ENCODE results near the gene FYB1.
A peak's percentile ranks its signal among the peaks of the same experiment; 100 is the strongest.
"Not testable (repeated sequence)": the region's sequence is repeated elsewhere in the genome, so short reads cannot be mapped to it uniquely, and the experiment has no call there.

Gene FYB1

DNA sequence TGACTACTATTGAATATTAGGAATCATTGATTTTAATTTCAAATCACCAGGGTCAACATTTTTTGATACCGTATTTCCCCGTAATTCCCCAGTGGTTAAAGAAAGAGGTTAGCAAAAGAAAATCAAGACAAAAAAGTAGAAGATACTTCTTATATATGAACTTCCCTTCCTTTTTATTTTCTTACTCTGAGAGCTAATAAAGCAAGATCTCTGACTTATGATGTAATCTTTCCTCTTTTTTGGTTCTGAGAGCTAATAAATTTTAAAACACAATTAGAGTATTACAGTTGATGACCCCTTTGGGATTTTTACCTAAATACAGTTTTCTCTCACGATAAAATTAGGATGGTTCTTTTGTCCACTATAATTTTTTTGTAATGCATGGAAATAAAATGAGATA, 9.2 kb upstream of the FYB1 start:
- no peak for DNase-seq (ENCODE audit: low read depth in 3 of 3)

DNA sequence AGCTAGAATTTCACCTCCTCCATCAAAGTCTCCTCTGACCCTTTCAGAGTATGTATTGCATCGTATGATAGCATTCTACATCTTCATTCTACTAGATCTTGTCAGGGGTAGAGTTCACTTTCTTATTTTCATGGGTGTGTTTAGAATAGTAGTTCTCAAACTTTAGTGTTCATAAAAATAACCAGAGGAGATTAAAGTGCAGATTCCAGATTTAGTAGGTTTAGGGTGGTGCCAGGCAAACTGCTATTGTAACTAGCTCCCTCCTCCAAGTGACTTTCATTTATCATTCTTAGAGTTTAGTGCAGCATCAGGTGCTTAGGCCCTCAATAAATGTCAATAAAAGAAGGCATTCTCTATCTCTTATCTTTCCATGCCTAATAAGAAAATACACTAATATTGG, 7.2 kb upstream of the FYB1 start:
- DNase-seq (ENCODE audit: low read depth in 3 of 3): no peak

DNA sequence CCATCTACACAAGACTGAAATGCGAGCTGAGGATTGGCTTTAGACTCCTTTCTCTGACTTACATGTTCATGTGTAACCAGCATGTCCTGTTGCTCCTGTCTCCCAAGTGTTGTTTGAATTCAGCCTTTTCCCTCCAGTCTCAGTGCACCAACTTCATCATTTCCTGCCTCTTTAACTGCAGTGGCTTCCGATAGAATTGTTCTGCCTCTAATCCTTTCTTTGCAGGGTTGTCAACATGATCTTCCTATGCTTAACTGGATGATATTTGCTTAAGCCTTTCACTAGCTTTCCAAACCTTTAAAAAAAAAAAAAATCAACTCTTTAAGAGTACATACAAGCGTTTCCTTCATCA, 6.7 kb upstream of the FYB1 start:
- no peak for DNase-seq (ENCODE audit: low read depth in 3 of 3)

DNA sequence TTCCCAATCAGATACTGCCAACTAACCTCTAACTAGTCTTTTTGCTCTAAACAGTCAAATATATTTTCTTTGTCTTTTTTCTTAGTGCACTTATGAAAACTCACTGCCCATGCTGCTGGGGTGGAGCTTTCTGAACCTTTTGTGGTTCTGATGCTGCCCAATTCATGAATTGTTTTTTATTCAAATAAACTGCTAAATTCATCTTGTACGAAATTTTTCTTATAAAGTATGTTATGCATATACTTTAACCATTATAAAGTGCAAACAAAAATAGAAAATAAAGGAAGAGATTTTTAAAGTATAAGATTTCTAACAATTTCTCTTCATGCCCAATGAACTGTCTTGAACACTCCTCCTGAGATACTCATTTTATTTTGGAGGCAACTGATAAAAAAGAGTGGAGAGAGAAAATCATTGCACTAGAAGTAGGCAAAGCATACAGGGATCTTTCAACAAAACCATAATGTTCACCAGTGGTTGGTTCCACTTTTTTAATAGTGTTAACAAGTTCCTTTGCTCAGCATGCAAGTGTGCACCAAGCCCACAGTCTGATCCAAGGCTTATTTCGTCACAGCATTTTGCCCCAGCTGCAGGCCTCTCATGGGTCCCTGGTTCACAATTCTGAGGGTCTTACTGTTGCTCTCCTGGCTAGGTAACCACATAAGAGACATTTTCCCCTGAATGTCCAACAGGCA, 6.2 kb upstream of the FYB1 start:
- no peak for DNase-seq (ENCODE audit: low read depth in 3 of 3)

DNA sequence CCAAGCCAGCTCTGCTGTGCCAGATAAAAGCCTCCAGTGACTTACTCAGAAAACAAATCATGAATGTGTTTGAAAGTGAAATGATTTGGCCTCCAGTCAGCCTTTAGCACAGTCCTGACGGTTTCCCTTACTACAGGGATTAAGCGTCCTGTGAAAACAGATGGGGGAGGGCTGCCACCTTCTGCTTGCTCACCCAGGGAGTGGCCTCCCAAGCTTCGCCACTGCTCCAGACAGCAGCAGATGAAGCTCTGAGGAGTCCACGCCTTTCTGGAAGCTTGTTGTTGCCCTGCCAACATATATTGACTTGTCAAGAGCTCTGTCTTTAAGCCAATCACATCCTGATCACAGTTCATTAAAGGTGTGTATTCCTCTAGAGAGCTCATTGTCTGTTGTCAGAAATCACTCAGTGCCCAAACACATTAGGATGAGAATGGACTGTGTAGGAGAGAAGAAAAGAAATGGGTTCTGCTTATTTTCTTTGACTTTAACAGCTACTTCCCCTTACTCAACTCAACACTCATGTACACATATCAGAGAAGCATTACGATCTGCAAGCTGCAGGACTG, 4.9 kb upstream of the FYB1 start:
- DNase-seq (ENCODE audit: low read depth in 3 of 3): no peak

DNA sequence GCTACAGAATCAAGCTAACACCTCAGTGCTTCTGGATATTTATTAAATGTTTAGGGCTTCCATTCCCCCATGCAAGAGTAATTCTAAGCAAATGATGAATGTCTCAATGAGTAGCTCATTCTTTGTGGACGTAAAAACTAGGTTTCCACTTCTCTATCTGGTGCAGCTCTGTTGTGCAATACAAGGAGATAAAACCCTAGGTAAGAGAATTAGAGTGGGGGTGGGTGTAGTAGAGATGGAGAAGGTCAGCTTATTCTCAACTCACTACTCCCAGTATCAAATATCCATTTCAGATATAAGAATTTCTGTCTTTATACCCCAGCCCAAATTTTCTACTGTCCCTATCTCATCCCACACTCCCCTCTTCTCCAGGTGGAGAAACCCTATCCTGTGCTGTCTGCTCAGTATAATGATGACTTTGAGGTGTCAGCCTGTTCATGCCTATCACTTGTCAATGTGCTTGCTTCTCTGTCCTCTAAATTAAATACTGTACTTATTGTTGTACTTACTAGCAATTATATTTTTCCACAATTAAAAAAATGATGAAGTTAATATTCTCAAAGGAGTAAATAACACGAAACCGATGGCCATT, 4.3 kb upstream of the FYB1 start:
- DNase-seq (ENCODE audit: low read depth in 3 of 3): no peak

DNA sequence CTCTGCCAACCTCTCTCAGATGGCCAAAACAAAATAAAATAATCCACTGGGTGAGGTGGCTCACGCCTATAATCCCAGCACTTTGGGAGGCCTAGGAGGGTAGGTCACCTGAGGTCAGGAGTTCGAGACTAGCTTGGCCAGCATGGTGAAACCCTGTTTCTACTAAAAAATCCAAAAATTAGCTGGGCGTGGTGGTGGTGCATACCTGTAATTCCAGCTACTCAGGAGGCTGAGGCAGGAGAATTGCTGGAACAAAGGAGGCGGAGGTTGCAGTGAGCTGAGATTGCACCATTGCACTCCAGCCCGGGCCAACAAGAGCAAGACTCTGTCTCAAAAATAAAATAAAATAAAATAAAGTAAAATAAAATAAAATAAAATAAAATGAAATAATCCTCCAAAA, 2.3 kb upstream of the FYB1 start:
- DNase-seq (ENCODE audit: low read depth in 3 of 3): not testable (repeated sequence)

DNA sequence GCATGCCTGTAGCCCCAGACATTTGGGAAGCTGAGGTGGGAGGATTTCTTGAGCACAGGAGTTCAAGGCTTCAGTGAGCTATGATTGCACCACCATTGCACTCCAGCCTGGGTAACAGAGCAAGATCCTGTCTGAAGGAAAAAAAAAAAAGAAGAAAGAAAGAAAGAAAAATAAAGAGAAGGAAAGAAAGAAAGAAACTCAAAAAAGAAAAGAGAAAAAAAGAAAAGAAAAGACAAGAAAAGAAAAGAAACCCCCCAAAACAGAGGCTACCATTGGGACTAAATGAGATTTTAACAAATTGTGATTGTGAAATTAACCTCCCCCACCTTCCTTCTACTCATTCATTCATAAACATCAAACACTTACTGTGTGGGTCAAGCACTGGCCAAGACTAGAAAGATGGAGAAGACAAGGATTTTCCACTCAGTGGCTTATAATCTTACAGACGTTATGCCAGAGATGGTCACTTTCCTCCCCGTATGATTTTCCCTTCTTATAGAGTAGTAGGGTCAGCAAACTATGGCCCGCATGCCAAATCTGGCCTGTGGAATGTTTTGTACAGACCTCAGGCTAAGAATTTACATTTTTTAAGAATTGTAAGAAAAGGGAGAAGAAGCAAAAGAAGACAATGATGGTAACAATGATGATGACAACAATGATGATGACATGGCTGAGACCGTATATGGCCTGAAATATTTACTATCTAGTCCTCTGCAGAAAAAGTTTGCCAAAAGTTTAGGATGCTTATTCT, 1.1 kb upstream of the FYB1 start:
- DNase-seq (ENCODE audit: low read depth in 3 of 3): no peak

DNA sequence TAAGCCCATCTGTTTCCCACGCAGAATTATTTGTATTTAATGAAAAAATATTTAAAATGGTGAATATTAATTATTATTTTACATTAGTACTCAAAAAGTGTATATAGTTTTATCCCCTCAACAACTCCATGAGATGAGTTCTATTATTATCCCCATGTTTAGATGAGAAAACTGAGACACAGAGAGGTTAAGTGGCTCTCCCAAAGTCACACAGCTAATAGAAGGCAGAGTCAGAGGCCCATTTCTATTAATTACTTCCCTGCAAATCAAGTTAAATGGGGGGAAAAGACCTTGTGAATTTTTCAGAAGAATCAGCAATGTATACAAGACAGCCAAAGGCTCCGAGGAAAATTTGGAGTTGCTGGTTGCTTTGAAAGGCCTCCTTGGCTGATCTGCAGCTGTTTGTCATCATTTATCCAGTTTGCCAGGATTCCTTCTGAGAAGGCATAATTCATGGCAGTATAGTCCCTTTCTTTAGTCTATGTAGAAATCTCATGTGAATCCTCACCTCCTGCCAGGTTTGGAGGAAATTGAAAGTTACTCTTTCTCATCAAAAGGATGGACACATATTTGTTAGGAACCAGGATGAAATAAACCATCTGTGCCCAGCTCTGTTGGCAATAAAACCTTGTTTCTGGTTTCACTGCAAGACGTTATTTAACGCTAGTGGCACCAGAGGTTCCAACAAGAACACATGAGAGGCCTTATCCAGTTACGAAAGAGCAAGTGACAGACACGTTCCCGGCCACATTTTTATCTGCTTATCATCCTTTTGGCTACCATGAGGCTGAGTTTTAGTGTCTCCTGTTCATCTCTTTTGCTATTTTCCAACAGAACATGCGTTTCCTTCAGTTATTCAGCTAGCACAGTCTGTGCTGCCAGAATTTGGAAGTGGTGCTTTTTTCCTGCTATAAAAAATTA, 621 bp downstream of the FYB1 start:
- no peak for DNase-seq (ENCODE audit: low read depth in 3 of 3)

DNA sequence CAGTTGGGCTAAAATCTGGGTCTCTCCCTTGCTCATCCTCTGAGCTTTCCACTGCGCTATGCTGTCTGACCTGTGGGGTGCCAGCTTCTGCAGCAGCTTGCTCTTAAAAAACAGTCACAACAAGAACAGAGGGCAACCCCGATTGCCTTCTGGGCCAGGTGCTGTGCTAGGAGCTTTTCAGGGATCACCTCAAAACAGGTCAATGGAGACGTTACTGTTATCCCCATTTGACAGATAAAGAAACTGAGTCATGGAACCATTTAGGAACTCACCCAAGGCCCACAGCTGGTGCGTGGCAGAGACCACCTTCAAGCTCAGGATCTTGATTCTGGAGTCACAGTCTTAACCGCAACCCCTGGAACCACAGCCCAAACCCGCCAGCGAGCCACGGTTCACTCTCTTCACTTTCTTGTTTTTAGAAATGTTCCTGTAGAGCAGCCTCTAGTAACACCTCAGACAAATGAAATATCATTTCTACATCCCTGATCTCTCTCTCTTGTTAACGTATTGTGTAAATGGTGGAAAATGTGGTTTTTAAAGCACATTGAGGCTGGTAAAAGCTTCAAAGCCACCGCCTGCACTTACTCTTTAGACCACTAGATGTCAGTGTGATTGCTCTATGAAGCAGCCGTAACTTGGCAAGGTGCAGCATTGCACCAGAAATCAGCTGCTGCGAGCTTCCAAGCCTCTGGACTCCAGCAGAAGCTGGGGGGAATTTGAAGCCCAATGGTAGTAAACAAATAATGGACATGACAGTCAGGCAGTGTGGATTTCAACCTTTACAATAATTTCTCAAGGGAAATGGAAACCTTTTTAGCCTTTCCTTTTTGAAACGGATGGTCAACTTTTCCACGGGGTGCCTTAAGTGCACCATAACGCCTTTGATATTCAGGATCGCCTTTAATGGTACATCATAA, 1.7 kb downstream of the FYB1 start:
- DNase-seq (ENCODE audit: low read depth in 3 of 3): peak in 2 of 3 experiments; percentile 69 to 70

DNA sequence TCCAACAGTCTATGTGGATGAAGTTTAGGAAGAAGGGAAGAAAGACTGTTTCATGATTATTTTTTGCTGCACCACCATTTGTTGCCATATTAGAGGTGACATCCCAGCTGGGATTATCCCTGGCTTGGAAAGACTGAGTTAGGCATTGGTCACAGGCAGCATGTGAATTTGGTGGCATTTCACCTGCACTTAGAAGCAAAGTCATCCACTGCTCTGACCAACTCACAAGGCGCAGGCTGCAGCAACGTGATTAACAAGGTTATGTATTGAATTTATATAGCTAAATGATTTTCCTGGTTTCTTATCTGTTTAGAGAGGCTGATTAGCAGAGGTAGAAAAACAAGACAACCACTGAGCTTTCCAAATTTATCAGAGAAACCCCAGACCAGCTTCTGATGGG, 2.7 kb downstream of the FYB1 start:
- no peak for DNase-seq (ENCODE audit: low read depth in 3 of 3)

DNA sequence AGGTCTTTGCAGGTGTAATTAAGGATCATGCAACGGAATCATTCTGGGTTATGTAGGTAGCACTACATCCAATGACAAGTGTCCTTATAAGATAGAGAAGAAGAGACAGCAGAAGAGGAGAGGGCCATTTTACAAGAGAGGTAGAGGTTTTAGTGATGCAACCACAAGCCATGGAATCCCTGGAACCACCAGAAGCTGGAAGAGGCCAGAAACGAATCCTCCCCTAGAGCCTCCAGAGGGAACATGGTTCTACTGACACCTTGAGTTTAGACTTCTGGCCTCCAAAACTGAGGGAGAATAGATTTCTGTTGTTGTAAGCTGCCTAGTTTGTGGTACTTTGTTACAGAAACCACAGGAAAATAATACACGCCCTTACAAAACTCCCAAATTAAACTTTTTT, 3.5 kb downstream of the FYB1 start:
- no peak for DNase-seq (ENCODE audit: low read depth in 3 of 3)

DNA sequence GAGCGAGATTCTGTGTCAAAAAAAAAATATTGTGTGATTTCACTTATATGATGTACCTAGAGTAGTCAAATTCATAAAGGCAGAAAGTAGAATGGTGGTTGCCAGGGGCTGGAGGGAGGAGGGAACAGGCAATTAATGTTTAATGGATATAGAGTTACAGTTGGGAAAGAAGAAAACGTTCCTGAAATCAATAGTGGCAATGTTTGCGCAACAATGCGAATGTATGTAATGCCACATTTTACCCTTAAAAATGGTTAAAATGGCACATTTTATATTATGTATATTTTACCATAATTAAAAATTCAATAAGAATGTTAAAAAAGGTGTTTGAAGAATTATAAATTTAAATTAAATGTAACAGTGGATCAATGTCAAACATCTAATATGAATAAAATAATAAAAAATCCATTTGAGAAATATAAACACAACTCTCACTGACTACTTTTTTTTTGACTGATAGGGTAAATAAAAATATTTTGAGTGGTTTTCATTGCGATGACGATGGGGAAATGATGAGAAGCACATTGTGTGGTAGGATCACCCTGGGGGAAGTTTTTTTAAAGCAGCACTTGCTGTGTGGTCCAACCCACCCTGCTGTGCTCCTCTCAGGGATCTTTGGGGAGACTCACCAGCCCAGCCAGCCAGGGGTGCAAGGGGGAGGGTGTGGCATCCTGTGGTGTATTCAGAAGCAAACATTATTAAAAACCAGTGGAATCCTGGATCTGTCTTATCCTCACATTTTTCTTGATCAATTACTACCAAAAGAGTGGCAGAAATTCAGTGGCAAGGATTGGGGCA, 4.3 kb downstream of the FYB1 start:
- no peak for DNase-seq (ENCODE audit: low read depth in 3 of 3)

DNA sequence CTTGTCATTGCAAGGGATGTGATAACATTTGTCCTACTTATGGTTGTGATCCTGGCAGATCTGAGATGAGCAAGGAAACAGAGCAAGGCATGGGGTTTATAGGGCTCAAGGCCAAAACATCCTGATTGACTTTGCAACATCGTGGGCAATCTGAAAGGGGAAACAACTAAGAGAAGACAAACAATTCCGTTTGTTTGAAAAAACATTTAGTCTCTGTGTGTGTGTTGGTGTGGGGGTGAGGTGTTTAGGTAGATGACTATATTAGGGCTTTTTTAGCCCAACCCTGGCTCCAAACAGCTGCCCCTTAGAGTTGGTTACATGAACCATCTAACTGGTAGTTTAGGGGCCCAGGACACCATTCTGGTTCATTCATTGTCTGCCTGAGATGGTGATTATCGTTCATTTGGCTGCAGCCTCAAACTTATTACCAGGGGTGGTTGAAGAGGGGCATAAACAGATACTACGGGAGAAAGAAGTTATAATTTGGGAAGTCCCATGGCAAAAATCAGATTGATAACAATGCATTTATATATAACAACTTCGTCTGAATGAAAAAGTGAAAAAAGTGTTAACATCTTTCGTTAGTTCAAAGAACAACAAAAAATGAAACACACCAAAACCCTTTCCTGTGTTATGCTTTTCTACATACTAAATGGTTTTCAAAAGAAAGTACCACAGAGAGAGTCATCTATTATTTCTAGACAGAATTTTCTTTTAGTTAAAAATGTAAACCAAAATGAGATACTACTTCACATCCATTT, 5.7 kb downstream of the FYB1 start:
- DNase-seq (ENCODE audit: low read depth in 3 of 3): no peak

DNA sequence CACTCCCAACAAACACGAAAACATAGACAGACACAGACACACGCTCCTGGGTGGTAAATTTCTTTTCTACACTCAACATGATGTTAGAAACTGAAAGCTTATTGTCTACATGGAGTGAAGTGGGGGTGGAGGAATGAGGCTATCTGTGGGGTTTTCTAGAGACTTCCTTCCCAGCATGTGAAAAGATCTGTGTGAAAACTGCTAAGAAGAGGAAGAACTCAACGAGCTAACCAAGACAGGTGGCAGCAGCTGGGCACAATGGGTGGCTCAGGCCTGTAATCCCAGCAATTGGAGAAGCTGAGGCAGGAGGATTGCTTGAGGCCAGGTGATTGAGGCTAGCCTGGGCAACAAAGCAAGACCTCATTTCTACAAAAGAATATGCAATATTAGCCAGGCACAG, 7.6 kb downstream of the FYB1 start:
- no peak for DNase-seq (ENCODE audit: low read depth in 3 of 3)

DNA sequence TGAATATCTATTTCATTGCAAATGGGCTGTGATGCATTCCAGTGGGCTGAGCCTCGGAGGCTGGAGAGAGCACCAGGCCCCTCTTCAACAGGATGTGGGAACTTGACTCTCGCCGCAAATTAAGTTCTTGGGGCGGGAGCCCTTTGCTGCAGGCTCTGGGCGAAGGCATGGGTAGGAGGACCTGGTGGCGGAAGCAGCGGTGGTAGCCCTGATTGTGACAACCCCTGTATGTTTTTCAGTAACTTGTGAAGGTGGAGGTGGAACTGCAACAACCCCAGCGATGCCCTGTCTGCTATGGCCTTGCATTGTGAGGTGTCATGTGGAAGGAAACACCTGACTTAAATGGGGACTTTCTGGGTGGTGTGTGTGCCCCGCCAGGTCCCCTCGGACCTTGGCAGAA, 9.4 kb downstream of the FYB1 start:
- DNase-seq (ENCODE audit: low read depth in 3 of 3): peak in 1 of 3 experiments; percentile 76

DNA sequence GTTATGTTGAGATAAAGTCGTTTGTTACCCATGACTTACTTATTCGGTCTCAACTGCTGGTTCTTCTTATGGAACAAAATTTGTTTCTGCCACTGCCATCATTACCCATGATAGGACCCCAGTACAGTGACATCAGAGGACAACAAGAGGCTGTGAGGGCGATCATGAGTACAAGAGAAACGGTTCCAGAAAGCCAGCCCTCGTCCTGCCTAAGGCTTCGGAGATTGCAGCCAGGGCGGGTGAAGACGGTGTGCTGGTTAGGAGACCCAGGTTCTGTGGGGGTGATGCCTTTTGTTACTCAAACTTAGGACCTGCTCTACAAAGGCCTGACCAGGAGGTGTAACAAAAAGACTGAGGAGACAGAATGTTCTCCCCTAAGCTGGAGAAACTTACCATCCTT, 10.9 kb downstream of the FYB1 start:
- DNase-seq (ENCODE audit: low read depth in 3 of 3): no peak

DNA sequence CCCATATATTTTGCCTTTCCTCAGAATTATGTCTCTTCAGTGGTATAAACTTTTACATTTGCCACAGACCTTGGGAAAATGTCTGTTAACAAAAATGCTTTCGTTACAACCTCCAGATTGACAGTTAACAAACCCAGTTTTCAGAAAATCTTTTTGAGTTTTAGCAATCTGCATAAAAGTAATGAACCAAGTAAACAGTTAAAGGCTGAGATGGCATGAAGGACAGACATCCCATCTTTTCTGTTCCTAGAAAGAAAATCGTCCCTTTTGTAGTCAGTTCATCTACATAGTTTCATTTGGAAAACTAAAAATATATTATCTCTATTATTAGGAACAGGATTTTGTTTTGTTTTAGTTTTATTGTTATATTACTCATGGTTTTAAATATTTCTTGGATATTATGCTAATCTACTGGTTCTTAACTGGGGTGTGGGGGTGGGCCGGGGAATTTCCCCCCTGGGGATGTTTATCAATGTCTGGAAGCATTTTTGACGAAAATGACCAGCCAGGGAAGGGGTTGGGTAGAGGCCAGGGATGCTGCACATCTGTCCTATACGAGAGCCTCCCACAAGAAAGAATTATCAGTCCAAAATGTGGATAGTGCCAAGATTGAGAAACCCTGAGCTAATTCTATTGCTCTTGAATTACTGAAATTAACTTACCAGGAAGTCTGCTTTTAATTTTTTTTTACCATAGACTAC, 11.9 kb downstream of the FYB1 start:
- no peak for DNase-seq (ENCODE audit: low read depth in 3 of 3)

Measured in stimulated activated CD4-positive, alpha-beta T cell treated with anti-CD3 and anti-CD28 coated beads, TNF-alpha, amount 100 ng/mL, for 24 hours (primary cell).